ENCODE data around the gene BEX4. TPM values are rescaled to one million over a fixed set of nuclear protein-coding genes. Genes with fewer than 3 reads are reported as not detected.
A peak's percentile ranks its signal among the peaks of the same experiment; 100 is the strongest.

BEX4 gene
- total RNA-seq, 4 donors from 2014 or later: 72.2 to 123 (median 103) TPM

DNA sequence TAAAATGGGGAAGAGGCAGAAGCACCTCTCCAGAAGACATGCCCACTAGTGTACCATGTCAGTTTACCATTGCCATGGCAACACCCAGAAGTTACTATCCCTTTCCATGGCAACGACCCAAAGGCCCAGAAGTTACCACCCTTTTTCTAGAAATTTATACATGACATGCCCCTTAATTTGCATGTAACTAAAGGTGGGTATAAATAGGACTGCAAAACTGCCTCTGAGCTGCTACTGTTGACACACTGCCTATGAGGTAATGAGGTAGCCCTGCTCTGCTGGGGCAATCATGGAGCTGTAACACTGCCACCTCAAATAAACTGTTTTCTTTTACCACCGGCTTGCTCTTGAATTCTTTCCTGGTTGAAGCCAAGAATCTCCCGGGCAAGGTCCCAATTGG, 13.9 kb upstream of the BEX4 start:
- Histone ChIP-seq H3K27ac (no peak overlapping the region), H3K36me3 (no peaks in the 10 kb centered on the region), H3K4me1 (no peaks in the 10 kb centered on the region), H3K9me3 (no peaks in the 10 kb centered on the region), H3K4me3 (replicated peaks in 1 of 3) (no peak overlapping the region), H3K27me3 (no peaks in the 10 kb centered on the region)
- peak; percentile 14 to 39 for DNase-seq
- intact Hi-C loops (cut with DNase I): no loop called here
- no peak for TF ChIP-seq POLR2A (IDR thresholded peaks at IDR 0.05)
- TF ChIP-seq, protein P1, sequence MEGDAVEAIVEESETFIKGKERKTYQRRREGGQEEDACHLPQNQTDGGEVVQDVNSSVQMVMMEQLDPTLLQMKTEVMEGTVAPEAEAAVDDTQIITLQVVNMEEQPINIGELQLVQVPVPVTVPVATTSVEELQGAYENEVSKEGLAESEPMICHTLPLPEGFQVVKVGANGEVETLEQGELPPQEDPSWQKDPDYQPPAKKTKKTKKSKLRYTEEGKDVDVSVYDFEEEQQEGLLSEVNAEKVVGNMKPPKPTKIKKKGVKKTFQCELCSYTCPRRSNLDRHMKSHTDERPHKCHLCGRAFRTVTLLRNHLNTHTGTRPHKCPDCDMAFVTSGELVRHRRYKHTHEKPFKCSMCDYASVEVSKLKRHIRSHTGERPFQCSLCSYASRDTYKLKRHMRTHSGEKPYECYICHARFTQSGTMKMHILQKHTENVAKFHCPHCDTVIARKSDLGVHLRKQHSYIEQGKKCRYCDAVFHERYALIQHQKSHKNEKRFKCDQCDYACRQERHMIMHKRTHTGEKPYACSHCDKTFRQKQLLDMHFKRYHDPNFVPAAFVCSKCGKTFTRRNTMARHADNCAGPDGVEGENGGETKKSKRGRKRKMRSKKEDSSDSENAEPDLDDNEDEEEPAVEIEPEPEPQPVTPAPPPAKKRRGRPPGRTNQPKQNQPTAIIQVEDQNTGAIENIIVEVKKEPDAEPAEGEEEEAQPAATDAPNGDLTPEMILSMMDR (IDR thresholded peaks at IDR 0.05): no peak
- 37 to 45% methylated on average over 3 of the region's 3 CpGs for WGBS, 2 donors

DNA sequence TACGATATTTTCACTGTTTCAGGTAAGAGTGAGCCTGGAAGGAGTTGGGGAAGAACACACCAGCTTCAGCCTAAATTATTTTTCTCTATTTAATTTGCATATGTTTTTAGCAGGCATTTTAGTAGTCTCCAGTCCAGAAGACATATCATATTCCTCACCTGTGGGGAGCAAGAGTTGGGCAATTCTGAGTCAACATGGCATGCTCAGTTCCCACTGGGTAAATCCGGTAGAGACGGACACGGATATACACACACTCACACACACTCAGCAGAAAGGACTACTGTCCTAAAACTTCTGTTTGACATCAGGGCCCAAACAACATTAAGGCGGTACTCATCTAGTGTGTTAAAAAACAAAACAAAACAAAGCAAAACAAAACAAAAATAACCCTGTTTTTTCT, 4.9 kb upstream of the BEX4 start:
- Histone ChIP-seq H3K9me3 (no peaks in the 10 kb centered on the region), H3K4me3 (replicated peaks in 1 of 3) (no peak overlapping the region), H3K27me3 (no peaks in the 10 kb centered on the region), H3K4me1 (no peaks in the 10 kb centered on the region), H3K27ac (no peak overlapping the region), H3K36me3 (no peaks in the 10 kb centered on the region)
- no peak for TF ChIP-seq POLR2A (IDR thresholded peaks at IDR 0.05)
- TF ChIP-seq, protein P1 (IDR thresholded peaks at IDR 0.05): no peak
- 92 to 93% methylated on average over 5 of the region's 5 CpGs for WGBS, 2 donors
- intact Hi-C loops (cut with DNase I): no loop called here
- no peak for DNase-seq

DNA sequence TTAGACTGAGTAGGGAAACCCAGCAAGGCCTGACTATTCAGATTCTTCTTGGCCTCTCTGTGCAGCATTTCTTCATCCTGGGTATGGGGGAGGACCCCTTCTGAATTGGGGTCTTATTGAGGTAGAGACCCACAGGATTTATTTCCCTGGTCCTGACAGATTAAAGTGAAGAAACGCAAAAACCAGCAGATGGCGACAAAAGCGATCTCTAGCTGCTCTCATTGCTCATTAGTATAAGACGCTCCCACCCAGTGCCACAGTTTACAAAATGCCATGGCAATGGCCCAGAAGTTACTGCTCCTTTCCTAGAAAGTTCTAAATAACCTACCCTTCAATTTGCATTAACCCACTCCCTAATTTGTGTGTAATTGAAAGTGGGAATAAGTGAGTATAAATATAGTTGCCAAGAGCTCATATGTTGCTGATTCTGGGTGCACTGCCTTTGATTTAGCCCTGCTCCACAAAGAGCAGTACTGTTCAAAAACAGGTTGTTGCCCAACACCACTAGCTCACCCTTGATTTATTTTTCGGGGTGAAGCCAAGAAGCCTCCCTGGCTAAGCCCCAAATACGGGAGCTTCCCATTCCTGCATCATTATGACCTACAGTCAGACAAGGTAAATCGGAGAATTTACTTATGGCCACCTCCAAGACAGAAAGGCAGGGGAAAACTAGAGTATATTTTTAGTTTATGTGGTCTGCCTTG, 3.7 kb upstream of the BEX4 start:
- H3K4me3 ChIP-seq (replicated peaks in 1 of 3): no peak overlapping the region
- TF ChIP-seq, protein P1 (IDR thresholded peaks at IDR 0.05): peak in 4 of 6 experiments; percentile 38 to 51 (median 41)
- TF ChIP-seq POLR2A (IDR thresholded peaks at IDR 0.05): no peak
- H3K36me3 ChIP-seq: no peaks in the 10 kb centered on the region
- peak; percentile 45 to 52 for DNase-seq
- H3K9me3 ChIP-seq: no peaks in the 10 kb centered on the region
- WGBS, 2 donors: 21 to 33% methylated on average over 7 of the region's 7 CpGs
- intact Hi-C loops (cut with DNase I): no loop called here
- no peak overlapping the region for H3K27ac ChIP-seq
- no peaks in the 10 kb centered on the region for H3K4me1 ChIP-seq
- no peaks in the 10 kb centered on the region for H3K27me3 ChIP-seq

DNA sequence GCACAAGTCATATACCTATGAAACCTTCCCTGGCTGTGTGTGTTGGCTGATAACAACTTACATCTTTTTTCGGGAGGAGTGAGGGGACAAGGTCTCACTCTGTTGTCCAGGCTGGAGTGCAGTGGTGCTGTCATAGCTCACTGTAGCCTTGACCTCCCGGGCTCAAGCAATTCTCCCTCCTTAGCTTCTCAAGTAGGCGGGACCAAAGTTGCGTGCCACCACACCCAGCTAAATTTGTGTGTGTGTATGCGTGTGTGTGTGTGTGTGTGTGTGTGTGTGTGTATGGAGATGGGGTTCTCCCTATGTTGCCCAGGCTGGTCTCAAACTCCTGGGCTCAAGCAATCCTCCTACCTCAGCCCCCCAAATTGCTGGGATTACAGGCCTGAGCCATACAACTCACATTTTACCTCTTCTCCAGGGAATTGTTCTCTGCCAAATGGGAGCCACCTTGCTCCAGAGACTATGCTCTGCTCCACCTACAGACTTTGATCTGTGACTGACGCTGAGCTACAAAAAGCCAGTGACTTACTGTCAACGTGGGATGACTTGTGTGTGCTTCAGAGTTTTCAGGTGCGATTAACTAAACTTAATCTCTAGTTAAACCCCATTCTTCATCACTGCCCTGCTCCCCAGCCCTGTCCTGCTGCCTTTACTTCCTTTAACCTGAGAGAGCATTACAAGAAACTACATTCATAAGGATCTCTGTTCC, 2.0 kb upstream of the BEX4 start:
- TF ChIP-seq POLR2A (IDR thresholded peaks at IDR 0.05): no peak
- TF ChIP-seq, protein P1 (IDR thresholded peaks at IDR 0.05): no peak
- intact Hi-C loops (cut with DNase I): no loop called here
- H3K9me3 ChIP-seq: no peaks in the 10 kb centered on the region

DNA sequence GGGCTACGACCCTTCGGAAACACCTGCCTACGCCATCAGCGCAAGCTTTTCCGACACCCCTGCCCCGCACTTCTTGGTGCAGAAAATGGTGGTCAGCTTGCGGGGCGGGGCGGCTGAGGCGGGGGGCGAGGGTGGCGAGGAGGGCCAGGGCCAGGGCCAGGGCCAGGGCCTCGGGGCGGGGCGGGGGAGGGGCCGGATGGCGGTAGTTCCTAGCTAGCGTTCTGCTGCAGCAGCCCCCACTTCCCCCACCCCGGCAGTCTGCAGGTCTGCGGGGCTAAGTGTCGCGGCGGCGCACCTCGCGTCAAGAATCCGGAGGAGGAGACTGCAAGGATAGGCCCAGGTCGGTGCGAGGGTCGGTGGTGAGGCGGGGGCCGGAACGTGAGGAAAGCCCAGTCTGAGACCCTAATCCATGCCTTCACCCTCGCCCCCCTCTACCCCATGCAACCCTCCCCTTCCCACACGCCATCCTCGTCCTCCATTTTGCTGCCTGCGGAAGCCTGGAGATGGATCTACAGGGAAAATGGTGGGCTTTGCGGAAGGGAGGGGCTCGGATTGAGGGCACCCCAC, 600 bp downstream of the BEX4 start:
- peak overlapping the region; percentile 60 to 66 (median 65) for H3K4me3 ChIP-seq (replicated peaks in 1 of 3)

More for the DNA sequence above, 2.0 kb upstream of the BEX4 start:
- Histone ChIP-seq H3K4me1 (no peaks in the 10 kb centered on the region), H3K36me3 (no peaks in the 10 kb centered on the region), H3K4me3 (replicated peaks in 1 of 3) (no peak overlapping the region), H3K27ac (no peak overlapping the region), H3K27me3 (no peaks in the 10 kb centered on the region)
- 72 to 87% methylated on average over 3 to 7 of the region's 8 CpGs for WGBS, 2 donors
- DNase-seq: no peak

More for the DNA sequence above, 600 bp downstream of the BEX4 start:
- Histone ChIP-seq H3K27me3 (no peaks in the 10 kb centered on the region), H3K27ac (peak overlapping the region; percentile 84 to 94 (median 93)), H3K4me1 (no peaks in the 10 kb centered on the region), H3K36me3 (no peaks in the 10 kb centered on the region), H3K9me3 (no peaks in the 10 kb centered on the region)
- TF ChIP-seq POLR2A (IDR thresholded peaks at IDR 0.05): no peak
- TF ChIP-seq, protein P1 (IDR thresholded peaks at IDR 0.05): no peak
- intact Hi-C loops (cut with DNase I): no loop called here
- WGBS, 2 donors: 3 to 25% methylated on average over 4 of the region's 39 CpGs
- peak; percentile 40 to 47 for DNase-seq

Data from thyroid gland (tissue), 4 donors.